H4 (cell line): ENCODE measurements around the gene CAMK2G. TPM values are rescaled to one million over a fixed set of nuclear protein-coding genes. Genes with fewer than 3 reads are reported as not detected.
"Not testable (repeated sequence)": the region's sequence is repeated elsewhere in the genome, so short reads cannot be mapped to it uniquely, and the experiment has no call there.

Experiments used
- DNase-seq: peaks from one replicate; pipeline ENCODE4 v3.0.0-alpha.2; 2015; ENCODE audit warnings: low spot score
- total RNA-seq: library from RNA; depleted of rRNA; stranded (reverse); fragments of >200 nt; shearing (Covaris generic); gene quantifications from 2 replicates; pipeline ENCODE4 v1.2.3, GENCODE V29; 2014

Gene CAMK2G
- total RNA-seq, 1 experiment from 2014 or later: 24.1 TPM

DNA sequence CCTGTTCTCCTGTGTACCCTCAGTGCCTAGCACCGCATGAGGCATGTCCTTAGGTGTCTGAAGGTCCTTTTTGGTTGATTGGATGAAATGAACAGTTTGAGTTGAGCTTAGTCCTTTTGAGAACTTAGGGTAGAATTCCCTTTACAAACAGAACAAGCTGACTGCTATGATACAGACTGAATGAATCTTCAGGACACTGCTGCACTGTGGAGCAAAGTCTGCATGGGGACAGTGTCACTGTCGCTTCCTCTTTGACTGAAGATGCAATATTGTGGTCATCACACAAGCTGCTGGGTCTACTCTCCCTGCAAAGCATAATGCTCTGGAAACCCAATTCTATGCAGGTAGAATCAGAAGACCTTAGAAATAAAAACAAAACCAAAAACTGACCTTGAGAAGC, 28.0 kb upstream of the CAMK2G start:
- no peak for DNase-seq

DNA sequence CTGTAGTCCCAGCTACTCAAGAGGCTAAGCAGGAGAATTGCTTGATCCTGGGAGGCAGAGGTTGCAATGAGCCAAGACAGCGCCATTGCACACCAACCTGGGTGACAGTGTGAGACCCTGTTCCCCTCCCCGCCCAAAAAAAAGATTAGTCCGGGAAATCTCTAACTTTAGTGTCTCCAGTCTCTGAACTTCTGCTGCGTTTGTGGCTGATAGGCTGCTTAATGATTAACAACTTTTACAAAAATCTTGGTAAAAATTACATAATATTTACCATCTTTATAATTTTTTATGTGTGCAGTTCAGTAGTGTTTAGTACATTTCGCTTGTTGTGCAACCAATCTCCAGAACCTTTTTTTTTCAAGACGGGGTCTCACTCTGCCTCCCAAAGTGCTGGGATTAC, 26.9 kb upstream of the CAMK2G start:
- DNase-seq: no peak

DNA sequence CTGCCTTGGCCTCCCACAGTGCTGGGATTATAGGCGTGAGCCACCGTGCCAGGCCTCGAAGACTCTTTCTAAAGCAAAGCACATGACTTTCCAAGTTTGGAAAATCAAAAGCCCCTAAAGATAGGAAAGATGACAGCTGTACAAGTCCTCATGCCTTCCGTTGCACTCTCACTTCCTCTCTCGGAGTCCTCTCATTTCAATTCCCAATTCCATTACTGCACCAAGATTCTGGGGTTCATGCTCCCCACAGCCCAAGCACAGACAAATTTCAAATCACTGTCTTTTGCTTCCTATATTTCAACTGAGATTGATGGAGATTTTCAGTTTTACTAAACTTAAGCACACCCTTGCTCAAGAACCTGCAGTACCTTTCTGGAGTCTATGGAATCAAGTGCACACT, 25.7 kb upstream of the CAMK2G start:
- DNase-seq: no peak

DNA sequence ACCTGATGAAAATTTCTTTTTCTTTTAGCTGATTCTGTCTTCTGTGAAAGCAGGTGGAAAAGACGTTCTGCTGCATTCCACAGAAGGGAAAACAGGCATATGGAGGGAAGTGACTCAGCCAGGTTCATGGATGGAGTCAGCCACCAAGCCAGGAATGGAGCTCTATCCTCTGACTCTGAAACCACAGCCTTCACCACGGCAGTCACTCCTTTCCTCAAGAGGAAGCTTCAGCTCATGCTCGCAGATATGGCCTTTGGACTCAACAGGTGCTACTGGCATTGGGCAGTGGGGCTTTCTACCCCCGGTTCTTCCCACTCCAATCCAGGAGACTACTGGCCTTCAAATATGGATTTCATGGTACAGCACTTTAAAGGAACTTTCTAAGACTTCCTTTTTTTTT, 25.1 kb upstream of the CAMK2G start:
- DNase-seq: peak; percentile 88

DNA sequence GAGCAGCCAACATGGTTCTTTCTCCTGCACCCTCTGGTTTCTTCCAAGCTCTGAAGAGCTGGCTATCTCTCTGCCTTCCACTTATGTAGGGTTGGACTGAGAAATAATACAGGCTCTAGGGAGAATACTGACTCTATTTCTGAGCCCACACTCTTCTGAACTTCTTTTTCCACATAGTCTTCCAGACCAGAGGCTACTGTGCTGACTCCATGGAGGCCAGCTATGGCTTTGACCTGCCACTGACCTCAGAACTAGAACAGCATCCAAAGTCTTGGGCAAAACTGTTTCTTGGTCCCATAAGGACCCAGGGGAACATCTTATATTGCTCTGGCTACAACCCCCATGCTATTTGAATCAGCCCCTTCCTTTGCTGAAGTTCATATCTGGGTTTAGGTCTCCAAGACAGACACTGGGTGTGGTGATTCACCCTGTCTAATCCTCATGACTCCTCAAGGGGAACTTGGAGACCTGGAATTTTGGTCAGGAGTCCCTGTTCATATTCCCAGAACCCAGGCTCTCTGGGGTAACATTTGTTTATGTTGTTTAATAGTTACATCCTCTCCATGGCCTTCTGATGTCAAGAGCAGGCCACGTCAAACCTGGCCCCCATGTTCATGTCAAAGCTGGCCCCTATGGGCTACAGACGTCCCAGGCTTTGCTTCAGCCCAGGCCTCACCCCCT, 24.5 kb upstream of the CAMK2G start:
- no peak for DNase-seq

DNA sequence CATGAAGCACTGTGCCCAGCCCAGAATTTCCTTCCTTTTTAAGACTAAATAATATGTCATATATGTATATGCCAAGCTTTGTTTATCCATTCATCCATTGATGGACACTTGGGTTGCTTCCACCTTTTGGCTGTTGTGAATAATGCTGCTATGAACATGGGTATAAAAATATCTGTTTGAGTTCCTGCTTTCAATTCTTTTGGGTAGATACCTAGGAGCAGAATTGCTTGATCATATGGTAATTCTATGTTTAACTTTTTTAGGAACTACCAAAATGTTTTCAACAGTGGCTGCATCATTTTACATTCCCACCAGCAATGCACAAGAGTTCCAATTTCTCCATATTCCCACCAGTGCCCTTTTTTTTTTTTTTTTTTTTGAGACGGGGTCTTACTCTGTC, 23.3 kb upstream of the CAMK2G start:
- DNase-seq: no peak

DNA sequence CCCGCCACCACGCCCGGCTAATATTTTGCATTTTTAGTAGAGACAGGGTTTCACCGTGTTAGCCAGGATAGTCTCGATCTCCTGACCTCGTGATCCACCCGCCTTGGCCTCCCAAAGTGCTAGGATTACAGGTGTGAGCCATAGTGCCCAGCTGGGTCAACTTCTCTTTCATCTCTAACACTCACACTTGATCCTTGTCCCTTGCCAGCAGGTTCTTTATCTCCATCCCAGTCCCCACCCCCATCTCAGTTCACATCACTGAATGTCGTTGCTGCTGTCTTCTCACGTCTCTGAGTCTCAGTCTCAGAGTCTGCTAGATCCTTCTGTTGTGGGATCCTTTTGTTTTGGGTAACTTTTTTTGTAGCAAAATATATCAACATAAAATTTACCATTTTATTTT, 21.0 kb upstream of the CAMK2G start:
- DNase-seq: not testable (repeated sequence)

DNA sequence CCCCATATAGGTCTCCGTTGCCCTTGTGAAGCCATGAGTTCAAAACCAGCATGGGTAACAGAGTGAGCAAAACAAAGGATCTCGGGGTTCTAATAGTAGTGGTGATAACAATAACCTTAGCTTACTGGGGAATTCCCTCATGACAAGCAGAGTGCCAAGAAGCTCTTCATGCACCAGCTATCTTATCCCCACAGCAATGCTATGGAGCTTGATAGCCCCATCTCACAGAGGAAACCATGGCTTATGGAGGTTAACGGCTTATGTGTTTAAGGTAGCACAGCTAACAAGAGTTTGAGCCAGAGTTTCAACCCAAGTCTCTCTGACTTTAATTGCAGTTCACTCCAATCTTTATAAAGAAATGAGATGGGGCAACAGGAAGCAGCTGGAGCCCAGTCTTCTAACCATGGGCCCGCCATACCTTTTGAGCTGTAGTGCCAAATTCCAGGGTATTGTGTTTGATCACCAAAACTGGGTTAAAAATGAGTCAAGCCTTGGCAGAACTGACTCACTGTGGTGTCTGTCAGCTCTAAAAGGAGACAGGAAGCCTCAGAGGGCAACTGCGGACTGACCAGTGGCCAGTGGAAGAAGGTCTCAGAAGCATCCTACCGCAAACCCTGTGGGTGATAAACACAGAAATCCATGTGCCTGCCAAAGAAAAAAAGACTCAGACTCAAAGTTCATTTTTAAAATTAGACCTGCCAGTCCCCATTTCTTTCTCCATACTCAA, 20.1 kb upstream of the CAMK2G start:
- DNase-seq: peak; percentile 82

DNA sequence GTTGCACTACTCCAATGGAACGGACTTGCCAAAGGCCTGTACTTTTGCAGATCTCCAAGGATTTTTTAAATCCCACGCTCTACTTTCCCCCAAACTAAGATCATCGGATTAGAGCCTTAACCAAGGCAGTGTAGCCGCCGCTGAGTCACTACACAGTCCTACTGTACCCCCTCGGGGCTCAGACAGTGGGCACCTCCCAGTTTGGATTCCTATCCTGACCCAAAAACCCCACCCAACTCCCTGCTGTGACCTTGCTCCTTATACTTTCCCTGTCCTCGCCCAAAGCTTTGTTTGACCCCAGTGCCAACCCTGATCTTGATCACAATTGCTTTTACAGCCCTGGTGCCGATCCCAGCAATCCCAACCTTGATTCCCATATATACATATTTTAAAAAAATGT, 19.1 kb upstream of the CAMK2G start:
- no peak for DNase-seq

DNA sequence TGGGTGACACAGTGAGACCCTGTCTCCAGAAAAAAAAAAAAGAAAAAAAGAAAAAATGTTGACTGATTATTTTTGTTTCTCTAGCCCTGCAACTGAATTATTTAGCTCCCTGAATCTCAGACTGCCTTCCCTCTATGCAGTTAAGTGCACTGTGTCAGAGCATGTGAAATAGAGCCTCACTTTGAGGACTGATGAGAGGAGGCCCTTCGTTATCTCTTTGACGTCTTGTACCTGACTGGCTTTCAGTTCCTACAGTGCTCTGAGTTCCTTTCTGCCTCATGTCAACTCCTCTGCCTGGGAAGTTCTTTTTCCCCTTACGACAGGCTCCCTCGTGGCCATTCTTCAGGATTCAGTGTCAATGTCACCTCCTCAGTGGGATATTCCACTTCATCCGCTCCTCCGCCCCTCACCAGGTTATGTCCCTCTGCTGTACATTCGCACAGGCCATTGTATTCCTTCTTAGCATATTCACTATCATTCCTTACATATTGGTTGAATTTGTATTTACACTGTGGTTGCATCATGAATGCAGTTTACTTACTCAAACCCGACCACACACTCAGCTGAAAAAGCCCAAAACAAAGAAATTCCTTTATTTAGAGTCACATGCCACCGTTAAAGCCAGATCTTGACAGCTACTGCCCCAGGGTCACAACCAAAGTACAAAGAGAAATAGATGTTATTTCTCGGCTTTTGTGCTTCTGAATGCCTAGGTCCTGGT, 18.1 kb upstream of the CAMK2G start:
- peak; percentile 79 for DNase-seq

DNA sequence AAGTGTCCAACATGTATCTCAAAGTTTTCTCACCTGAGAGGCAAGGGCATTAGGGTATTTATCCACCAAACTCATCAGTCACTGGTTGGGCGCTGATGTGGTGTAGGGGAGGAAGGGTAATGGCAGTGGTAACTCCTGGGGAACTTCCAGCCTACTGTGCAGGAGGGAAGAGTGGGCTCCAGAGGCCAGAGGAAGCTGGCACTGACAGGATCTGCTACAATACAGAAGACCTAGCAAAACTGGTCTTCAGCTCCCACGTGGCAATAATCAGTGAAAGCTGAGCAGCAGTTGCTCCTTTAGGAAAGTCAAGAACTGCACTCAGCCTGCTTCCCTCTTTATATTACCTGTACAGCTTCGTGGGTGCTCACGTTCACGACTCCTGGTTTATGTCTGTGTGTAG, 17.2 kb upstream of the CAMK2G start:
- no peak for DNase-seq

DNA sequence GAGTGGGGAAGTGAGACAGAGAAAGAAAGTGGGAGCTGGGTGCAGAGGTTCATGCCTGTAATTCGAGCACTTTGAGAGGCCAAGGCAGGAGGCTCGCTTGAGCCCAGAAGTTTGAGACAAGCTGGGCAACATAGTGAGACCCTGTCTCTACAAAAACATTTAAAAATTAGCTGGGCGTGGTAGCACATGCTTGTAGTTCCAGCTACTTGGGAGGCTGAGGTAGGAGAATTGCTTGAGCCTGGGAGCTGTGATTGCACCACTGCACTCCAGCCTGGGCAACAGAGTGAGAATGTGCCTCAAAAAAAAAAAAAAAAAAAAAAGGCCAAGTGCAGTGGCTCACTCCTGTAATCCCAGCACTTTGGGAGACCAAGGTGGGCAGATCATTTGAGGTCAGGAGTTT, 16.5 kb upstream of the CAMK2G start:
- DNase-seq: not testable (repeated sequence)

DNA sequence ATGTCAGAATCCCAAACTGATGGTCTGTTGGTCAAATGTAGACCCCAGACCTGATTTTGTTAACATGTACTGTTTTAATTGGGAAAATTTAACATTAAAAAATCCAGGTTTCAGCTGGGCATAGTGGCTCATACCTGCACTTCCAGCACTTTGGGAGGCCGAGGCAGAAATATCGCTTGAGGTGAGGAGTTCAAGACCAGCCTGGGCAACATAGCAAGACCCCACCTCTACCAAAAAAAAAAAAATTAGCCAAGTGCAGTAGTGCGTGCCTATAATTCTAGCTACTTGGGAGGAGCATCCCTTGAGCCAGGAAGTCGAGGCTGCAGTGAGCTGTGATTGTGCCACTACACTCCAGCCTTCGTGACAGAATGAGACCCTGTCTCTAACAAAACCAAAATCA, 15.9 kb upstream of the CAMK2G start:
- no peak for DNase-seq

DNA sequence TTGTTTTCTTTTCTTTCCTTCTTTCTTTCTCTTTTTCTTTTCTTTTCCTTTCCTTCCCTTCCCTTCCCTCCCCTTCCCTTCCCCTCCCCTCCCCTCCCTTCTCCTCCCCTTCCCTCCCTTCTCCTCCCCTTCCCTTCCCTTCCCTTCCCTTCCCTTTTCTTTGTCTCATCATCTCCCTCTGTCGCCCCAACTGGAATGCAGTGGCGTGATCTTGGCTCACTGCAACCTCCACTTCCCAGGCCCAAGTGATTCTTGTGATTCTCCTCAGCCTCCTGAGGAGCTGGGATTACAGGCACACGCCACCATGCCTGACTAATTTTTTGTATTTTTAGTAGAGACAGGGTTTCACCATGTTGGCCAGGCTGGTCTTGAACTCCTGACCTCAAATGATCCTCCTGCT, 15.1 kb upstream of the CAMK2G start:
- DNase-seq: peak; percentile 43

DNA sequence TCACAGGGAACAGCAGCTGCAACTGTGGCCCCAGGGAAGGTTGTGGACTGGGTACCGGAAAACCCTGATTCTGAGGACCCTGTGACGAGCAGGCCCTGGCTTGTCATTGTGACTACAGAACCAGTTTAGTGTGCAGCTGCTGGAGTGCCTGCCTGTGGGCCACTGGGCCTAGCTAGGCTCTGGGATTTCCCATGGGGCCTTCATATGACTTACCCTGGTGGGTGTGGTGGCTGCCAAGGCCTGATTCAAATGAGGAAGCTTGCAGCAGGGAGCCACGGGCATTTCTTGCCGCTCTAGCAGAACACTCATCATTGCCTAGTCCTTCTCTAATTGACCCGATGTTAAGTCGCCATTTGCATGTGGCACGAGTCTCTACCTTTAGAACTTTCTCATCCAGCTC, 14.7 kb upstream of the CAMK2G start:
- DNase-seq: peak; percentile 72

DNA sequence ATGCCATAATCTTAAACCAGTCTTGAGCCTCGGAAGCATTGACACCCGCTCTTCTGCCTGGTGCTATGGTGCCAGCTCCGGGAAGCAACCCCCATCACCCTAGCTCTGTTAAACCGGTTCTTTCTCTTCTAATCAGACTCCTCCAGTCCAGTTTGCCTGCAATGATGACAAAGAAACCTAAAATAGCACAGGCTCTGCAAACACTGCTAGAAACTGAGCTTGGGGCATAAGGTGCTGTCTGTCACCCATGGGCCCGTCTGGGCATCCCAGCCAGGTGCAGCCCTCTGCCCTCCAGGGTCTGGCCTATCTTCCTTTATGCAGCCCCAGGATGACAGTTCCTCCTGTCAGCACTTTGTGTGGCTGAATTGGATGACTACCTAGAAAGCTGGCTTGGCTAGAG, 14.2 kb upstream of the CAMK2G start:
- DNase-seq: no peak

DNA sequence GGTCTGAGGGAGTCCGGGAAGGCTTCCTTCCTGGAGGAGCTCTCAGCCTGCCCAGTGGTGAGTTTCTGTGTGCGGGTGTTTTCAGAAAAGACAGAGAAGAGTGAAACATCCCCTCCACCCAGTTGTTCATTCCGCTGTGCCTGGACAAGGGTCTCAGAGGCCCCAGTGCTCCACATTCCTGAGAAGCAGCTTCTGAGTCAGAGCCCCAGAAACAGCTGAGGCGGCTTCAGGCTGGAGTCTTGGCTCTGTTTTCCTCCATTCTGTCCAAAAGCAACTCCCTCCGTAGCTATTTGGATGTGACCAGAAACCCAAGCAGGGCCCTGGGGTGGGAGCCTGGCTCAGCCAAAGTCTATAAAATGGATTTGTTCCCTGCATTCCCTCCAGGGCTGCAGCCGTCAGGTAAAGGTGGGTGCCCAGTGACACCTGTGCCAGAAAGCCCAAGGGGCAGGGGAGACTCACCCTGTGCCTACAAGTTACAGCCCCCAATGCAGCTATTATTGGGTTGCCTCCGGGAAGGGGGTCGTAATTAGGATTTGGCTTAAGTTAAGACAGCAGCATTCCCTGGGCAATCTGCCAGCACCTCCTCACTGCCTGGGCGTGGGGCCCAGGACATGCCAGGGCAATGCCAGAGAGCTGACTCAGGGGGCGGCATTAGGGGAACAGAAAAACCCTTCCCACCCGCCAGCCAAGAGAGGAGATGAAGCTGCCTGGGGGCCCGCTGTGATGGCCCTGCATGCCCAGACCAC, 13.1 kb upstream of the CAMK2G start:
- DNase-seq: peak; percentile 87

DNA sequence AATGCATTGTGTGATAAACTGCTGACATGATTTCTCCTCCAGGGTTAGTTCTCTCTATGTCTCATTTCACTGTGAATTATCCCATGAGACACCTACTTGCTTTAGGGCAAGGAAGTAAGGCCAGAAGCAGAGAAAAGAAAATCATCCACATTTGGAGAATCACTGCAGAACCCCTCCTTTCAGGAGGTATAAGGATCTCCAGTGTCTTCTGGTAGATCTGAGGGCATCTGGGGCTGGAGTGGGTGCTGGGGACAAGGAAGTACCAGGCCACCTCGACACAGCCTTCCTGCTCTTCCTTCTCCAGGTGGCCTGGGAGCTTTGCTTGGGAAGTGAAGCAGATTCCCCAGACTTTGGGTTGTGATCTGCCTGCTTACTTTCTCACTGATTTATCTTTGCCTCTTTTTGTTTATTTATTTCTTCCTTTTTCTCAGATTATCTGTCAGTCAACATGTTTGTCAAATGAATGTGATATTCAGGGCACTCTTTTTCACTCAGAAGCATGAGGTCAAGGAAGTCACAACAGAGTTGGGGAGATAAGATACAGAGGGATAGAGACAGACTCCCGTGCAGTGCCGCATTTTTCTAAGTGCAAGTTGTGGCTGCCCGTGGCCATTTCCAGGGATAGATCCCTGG, 12.4 kb upstream of the CAMK2G start:
- DNase-seq: no peak

DNA sequence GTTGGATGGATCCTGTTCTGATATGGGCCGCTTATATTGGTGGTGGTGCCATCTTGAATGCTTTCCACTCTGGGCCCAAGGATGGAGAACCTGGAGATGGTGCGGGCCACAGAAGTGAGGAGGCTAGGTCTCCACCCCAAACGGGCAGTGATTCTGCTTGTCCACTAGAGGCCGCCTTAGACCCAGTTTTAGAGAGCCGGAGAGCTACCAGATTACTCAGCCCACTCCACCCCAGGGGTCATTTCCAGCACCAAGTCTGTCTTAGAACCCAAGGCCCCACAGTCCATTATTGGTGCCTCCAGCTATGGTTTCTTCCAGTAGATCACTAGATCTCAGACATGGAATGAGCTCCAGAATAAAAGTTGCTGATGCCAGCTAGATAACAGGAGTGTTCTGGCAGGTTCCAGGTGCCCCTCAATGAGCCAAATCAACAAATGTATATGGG, 11.8 kb upstream of the CAMK2G start:
- peak; percentile 74 for DNase-seq

DNA sequence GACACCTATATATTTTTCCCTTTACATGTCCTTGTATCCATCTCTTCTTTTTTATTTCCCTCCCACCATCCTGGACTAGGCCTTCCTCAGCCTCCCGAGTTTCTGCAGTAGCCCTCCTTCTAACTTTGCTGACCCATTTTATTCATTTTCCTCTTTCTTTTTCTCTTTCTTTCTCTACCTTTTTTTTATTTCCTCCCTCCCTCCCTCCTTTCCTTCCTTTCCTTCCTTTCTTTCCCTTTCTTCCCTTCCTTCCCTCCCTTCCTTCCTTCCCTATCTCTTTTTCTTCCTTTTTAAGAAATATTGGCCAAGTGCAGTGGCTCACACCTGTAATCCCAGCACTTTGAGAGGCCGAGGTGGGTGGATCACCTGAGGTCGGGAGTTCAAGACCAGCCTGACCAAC, 9.7 kb upstream of the CAMK2G start:
- no peak for DNase-seq

DNA sequence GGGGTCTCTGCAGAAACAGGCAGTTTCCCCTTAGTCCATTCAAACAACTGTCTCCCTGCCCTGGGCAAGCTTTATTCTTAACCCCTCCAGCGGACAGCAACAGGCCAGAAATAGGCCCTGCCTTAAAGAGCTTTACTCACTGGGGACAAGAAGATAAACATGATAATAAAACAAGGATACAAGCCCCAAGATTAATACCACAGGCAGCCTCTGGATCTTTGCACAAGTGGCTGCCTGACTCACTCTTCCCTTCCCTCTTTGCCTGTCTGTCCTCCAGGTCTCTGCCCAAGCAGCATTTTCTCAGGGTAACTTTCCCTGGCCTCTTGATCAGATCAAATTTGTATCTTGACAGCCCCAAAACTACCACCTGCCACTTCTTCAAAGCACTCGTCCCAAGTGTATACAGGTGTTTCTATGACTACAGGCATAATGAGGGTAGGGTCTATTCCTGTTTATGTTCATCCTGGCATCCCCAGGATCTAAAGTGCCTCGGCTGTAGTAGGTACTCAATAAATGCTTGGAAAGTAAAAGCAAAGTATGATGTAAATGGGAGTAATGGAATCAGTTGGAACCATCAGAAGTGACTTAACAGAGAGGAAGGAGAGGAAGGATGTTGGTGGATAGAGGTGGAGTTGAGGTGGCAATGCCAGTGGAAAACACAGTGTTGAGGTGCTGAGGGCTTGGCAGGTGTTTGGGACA, 7.0 kb upstream of the CAMK2G start:
- DNase-seq: no peak
